H1 (cell line): Measurements from ENCODE around the gene PPIL6. TPM values are rescaled to one million over a fixed set of nuclear protein-coding genes. Genes with fewer than 3 reads are reported as not detected.

ENCODE experiments used
- CEBPB ChIP-seq: IDR thresholded peaks from 2 replicates; pipeline ENCODE4 v1.6.1; 2012; ENCODE audit warnings: low read depth, low read length
- CHD2 ChIP-seq: IDR thresholded peaks from 2 replicates; pipeline ENCODE4 v1.6.1; 2012; ENCODE audit warnings: low read length, improper control_type of control experiment
- E2F6 ChIP-seq: IDR thresholded peaks from 2 replicates; pipeline ENCODE4 v1.6.1; 2012; ENCODE audit warnings: inconsistent platforms
- SIN3A ChIP-seq, 2 experiments: IDR thresholded peaks in 1 of 2; conservative IDR thresholded peaks in 1 of 2; 2 replicates each; pipeline ENCODE4 v1.6.1; 2011 to 2012; ENCODE audit warnings: low read length in 2 of 2, improper control_type of control experiment in 1 of 2, low read depth in 1 of 2, mild to moderate bottlenecking in 1 of 2
- SP1 ChIP-seq: IDR thresholded peaks from 2 replicates; pipeline ENCODE4 v1.6.1; 2011; ENCODE audit warnings: low read depth, low read length
- SRF ChIP-seq: IDR thresholded peaks from 2 replicates; pipeline ENCODE4 v1.6.1; 2011; ENCODE audit warnings: mild to moderate bottlenecking, low read depth, low read length, moderate library complexity
- TBP ChIP-seq: IDR thresholded peaks from 2 replicates; pipeline ENCODE4 v1.6.1; 2011; ENCODE audit warnings: low read depth, low read length, improper control_type of control experiment
- polyA plus RNA-seq, 7 experiments: library from polyadenylated mRNA; depleted of rRNA in 3 of 7; stranded (reverse) in 5 of 7; unstranded in 2 of 7; fragments of >200 nt in 5 of 7; fragments of 200-250 nt in 2 of 7; gene quantifications; 1 replicate in 5 of 7; 2 replicates in 1 of 7; 4 replicates in 1 of 7; pipeline versions ENCODE4 v1.2.1 to v1.2.3, GENCODE V29; 2011 to 2013; ENCODE audit warnings: missing spikeins in 2 of 7, mixed read lengths in 2 of 7
- total RNA-seq: library from RNA; stranded (reverse); fragmentation: NEBNext Ultra II Directional; extraction: Animal tissue kit (Norgen Biotek cat#: 25700); gene quantifications from 2 replicates; pipeline ENCODE4 v1.2.1, GENCODE V29; 2021

Gene PPIL6
- total and polyA plus RNA-seq, 2 of the 8 experiments (the other 6 are each of a cell fraction or from before 2014, with no cell fraction given): 0.42 to 1.3 TPM

GRCh38 chr6:109440331-109441068 is at the start of gene PPIL6, which contains the start of gene SMPD2 (continued):
- TF ChIP-seq CEBPB (no peak), SRF (no peak), SP1 (0 out of 2 replicates have a peak, but pooled peaks have one; percentile 48), CHD2 (no peak), E2F6 (peak; percentile 81), SIN3A (conservative IDR thresholded peaks at IDR 0.05 in 1 of 2, IDR thresholded peaks at IDR 0.05 in 1 of 2; ENCODE audit: low read depth in 1 of 2, low read length in 2 of 2) (peak in 1 of 2 experiments; percentile 93; a peak in 2 of 4 replicates), TBP (peak; percentile 52; the same call in 1 of the 2 replicates)
